CD4-positive, alpha-beta T cell treated with Interleukin-4 for 1 hour (primary cell): ENCODE measurements around the gene FRS3.

Source experiments
- DNase-seq, 2 donors: peaks; one replicate each; pipeline ENCODE4 v3.0.0-alpha.2; 2020 to 2022

FRS3 gene

GRCh38 chr6:41739041-41739440 lies 40.7 kb downstream of the FRS3 start:
- no peak for DNase-seq

DNA sequence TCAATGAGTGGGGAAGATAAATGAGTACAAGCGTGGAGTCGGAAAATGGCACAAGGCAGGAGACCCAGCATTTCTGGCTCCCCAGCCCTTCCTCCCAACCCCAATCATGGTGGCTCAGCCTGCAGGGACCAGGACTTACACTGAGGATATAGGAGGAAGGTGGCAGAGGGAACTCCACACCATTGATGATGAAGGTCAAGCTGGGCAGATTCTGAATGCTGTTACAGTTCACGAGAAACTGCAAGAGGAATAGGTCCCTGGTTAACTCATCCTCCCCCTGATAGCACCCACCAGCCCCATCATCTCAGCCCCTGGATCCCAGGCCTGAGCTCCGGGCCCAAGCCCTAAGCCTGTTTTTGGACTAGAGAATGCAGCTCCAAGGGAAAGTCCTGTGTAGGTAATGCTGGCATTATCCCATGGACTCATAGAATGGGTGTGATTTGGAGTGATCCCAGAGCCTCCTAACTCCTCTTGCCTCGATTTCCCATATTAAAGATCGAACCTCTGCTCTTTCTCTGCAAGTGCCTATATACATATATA lies 42.0 kb downstream of the FRS3 start:
- no peak for DNase-seq

DNA sequence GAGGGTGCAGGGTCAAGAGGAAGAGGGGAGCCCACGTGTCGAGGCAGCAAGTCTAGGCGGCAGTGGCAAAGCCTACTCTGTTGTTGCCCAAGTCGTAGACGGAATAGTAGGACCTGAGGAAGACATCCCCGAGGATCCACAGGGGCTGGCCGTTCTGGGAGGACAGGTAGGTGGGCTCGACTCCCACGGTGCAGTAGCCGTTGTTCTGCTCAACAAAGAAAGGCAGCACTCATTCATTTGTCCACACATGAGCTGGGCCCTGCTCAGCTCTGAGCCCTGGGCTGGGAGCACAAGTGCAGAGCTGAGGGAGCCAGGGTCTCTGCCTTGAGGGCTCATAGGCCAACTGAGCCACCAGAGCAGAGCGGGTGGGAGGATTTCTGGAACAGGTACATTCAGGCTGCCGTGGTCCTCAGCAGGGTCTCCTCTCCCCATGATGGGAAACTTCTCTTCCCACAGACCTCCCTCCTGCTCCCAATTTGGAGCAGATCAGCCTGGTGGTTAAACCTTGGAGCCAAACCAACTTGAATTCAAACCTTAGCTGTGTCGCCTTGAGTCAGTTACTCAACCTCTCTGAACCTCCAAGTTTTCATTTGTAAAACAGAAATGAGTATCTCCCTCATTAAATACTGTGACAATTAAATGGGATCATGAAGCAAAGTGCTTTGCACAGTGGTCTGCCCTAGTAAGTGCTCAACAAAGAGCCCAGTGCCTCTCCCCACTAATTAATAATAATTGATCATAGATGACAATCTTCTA lies 42.7 kb downstream of the FRS3 start:
- no peak for DNase-seq

- no peak for DNase-seq
Measured at GRCh38 chr6:41736186-41736733, 43.4 kb downstream of the FRS3 start.

DNA sequence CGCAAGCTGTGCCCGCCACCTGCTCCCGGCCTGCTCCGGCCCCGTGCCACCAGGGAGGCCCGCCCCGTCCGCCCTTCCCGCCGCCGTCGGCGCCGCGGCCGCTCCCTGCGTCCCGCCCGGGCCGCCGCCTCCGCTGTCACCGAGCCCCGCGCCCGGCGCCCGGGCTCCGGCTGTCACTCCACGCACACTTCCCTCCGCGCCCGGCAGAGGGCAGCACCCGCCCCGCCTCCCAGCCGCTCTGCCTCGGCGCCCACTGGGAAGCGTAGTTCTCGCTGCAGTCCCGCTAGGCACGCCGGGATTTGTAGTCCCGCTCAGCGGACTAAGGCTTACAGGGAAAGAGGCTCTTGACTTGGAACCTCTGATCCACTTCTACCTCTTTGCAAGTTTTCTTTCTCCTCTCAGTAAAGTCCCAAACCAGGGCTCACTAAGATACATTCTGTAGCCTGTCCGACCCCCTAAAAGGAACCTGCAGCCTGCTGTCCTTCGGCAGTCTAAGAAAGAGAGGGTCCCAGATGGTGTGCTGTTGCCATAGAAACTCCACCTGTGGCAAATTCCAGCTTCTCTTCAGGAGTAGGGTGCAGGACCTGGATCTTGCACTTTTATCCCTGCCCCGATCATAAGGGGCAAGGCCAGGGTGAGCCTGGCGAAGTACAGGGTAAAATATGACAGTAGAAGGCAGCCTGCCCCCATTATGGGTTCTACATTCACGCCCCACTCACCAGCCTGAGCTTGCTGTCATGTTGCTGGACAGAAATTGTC lies 44.1 kb downstream of the FRS3 start, which contains the start of gene TFEB:
Gene TFEB, minus strand, starts transcription at position 182 of the 759 bp plus-strand sequence. CDS start 44,395 bp downstream, outside the sequence.
- DNase-seq = peak; percentile 92 to 94

DNA sequence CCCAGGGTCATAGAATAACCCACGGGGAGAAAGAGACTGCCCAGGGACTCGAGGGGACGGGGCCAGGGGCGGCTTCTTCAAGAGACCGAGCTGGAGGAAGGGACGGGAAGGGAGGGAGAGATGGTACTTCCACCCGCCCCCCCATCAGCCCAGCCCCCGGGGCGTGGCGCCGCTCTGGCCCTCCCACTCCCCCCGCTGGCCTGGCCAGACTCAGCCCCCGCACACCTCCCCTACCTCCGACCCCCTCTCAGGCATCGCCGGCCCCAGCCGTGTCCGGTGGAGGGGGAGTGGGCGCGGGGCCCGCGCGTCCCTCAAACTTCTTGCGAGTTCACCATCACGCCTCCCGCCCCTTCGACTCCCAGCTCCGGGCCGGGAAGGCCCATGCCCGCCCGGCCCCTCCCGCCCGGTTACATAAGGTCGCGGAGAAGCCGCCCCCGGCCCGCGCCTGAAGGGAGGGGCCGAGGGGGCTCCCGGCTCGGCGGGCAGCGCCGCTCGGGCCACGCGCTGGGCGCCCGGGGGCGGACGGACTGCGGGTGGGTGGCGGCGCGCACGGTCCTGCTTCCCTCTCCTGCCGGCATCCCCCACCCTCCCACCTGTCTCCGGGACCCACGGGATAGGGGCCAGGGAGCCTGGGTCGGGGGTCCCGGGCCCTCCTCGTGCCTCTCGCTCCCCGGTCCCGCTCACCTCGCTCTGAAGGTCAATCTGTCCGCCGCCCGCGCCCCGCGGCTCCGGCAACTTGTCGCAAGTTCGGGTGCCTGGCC lies 44.9 kb downstream of the FRS3 start:
- peak; percentile 68 to 79 for DNase-seq

- peak; percentile 74 to 78 for DNase-seq
Measured at GRCh38 chr6:41733707-41734665, 45.7 kb downstream of the FRS3 start.

GRCh38 chr6:41733360-41733706 lies 46.4 kb downstream of the FRS3 start:
- no peak for DNase-seq

GRCh38 chr6:41732591-41733359 lies 46.9 kb downstream of the FRS3 start:
- peak; percentile 75 to 81 for DNase-seq

DNA sequence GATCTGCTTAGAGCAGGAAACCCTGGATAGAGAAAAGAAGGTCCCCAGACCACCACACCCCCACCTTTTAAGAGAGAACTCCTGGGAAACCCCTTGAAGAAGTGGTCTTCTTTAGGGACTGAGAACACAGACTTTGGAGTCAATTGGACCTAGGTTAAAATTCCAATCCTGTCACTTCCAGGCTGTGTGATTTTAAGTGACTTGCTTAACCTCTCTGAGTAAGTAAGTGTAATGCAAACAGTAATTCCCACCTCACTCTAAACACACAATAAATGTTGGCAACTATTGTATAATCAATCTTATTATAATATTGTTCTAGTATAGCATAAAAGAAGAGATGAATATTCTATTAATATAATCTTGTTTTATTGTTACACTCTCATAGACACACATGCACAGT lies 47.6 kb downstream of the FRS3 start:
- no peak for DNase-seq

GRCh38 chr6:41731561-41732086 lies 48.1 kb downstream of the FRS3 start:
- no peak for DNase-seq

GRCh38 chr6:41730531-41731436 lies 48.9 kb downstream of the FRS3 start:
- DNase-seq = no peak

- no peak for DNase-seq
Measured at GRCh38 chr6:41729624-41730023, 50.1 kb downstream of the FRS3 start.

DNA sequence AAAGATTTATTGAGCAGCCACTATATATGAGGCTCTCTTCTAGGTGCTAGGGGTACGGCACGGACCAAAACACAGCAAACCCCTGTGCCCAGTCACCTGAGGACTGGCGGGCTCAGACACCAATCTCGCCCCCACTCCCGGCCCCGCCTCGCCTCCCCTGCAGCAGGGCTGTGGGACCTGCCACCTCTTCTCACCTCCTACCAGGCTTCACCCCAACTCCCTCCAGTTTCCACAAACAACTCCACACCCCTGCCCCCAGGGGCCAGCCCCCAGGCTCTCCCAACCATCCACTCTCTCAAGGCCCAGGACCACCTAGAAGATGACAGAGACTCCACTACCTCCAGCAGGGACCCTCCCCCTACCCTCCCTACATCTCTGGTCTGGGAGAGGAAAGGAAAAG lies 50.7 kb downstream of the FRS3 start:
- no peak for DNase-seq

DNA sequence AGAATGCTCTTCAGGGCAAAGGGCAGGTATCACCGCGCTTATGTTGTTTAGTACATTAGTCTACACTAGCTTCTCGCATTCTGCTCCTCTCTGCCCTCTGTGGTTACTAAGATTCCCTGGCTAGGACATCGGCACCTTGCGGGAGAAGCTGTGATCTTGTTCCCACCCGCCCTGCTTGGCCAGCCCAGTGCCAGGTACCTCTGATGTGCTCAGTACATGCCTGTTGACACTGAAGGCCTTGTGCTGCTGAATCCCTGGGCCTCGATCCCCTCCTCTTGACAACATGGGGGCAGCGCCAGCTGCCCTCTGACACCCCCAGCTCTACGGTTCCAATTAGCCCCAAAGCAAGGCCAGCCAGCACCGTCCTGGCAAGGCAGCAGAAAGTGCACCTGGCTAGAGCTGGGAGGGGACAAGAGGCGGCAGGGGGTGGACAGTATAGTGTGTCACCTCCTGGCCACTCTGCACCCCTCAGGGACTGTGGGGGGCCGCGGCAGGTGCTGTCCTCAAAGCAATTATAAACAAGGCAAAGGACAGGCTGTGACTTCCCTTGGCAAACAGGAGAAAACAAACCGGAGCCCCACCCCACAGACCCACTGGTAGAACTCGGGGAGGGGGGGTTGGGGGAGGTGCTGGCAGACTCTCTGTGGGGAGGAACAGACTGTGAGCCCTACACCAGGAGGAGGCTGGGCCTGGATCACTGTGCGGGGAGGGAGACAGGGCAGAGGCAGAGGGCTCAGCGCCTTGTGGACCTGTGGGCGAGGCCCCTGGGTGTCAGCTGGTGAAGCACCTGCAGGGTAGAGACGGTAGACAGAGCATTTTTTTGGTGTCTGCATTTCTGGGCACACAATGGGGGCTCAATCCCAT lies 51.4 kb downstream of the FRS3 start:
- DNase-seq = no peak

GRCh38 chr6:41727705-41728072 lies 52.0 kb downstream of the FRS3 start:
- DNase-seq = no peak

GRCh38 chr6:41726876-41727275 lies 52.8 kb downstream of the FRS3 start:
- DNase-seq = no peak
